D341Med (cell line): ENCODE measurements around the gene KCNG3.

ENCODE experiments used
- DNase-seq: peaks from one replicate; pipeline ENCODE4 v3.0.0; 2012; ENCODE audit warnings: low spot score

The KCNG3 gene, protein sequence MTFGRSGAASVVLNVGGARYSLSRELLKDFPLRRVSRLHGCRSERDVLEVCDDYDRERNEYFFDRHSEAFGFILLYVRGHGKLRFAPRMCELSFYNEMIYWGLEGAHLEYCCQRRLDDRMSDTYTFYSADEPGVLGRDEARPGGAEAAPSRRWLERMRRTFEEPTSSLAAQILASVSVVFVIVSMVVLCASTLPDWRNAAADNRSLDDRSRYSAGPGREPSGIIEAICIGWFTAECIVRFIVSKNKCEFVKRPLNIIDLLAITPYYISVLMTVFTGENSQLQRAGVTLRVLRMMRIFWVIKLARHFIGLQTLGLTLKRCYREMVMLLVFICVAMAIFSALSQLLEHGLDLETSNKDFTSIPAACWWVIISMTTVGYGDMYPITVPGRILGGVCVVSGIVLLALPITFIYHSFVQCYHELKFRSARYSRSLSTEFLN

DNA sequence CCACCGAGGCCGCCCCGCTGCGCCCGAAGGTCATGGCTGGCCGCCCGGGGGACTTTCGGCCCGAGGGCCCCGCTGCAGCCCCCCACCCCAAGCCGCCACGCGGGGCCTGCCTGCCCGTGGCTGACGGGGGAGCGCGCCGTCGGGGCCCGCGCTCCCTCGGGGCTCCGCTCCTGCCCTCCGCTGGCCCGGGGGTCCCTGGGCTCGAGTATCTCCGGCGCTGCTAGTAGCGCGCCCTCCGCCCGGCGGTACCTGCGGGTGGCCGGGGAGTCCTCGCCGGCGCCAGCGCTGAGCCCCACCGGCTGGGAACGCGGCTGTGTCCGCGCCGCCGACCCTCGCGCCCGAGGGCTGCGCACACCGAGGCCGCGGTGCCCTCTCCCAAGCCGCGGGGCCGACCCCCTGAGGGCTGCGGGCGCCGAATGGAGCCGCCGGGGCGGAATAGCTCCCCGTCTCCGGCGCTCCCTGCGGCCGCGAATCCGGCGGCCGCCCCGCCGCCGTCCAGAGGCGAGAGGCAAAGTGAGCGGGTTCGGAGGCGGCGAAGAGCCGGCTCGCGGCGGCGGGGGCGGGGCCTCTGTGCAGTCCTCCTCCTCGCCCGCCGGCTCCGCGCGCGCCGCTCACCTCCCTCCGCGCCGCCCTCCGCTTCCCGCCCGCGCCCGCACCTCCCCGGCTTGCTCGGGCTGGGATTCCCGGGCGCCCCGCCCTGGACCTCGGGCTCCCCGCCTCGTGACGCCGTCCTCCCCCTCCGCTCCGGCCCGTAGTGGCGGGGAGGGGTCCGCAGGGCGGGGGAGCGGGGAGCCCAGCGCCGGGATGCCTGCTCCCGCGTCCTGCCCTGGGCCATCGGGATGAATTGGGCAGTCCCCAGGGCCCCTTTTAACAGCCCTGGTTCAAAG is at the start of gene KCNG3:
Gene KCNG3 (minus strand): TSS at position 515 of the 887 bp plus-strand sequence. CDS start 481 bp downstream, at position 34.
- DNase-seq, result peak; percentile 91

- DNase-seq, result no peak
These were observed 49.1 kb upstream of the KCNG3 start for GRCh38 chr2:42542871-42543270.

DNA sequence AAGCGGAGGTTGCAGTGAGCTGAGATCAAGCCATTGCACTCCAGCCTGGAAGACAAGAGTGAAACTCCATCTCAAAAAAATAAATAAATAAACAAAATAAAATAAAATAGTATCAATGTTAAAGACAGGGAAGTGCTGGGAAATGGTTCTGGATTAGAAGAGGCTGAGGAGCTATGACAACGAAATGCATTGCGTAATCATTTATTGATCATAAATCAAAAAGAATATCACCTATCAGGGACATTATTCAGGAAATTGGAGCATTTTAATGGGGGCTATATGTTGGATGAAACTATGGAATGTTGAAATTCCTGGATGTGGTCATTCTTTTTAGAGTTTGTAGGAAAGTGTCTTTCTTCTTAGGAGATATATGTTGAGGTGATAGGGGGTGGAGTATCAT is 43.7 kb upstream of the KCNG3 start:
- no peak for DNase-seq

DNA sequence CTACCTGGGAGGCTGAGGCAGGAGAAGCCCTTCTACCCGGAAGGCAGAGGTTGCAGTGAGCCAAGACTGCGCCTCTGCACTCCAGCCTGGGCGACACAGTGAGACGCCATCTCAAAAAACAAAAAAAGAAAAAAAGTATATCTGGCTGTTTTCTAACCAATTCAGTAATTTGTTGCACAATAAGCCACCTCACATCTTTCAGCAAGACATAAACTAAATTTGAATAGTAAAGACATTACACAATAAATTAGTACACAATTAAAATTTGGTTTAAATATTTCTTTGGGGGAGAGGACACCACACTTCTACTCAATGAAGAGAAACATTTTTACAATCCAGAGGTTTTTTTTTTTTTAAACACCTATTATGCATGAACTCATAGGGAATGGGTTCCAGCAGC is 38.6 kb upstream of the KCNG3 start:
- DNase-seq, result no peak

DNA sequence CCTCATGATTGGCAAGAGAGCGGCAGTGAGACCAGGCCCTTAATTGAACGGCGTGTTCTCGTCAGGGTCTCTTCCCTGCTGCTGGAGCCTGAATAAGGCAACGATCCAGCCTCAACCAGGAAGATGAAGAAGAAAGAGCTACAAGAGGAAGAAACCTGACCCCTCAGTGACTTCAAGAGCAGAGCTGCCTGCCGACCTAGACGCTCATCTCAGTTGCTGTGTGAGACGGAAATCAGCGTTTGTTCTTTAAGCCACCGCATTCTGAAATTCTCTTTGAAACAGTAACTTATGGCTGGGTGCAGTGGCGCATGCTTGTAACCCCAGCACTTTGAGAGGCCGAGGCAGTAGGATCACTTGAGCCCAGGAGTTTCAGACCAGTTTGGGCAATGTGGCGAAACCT is 29.6 kb upstream of the KCNG3 start:
- DNase-seq, result no peak

- no peak for DNase-seq
These were observed 28.3 kb upstream of the KCNG3 start for GRCh38 chr2:42522035-42522434.

DNA sequence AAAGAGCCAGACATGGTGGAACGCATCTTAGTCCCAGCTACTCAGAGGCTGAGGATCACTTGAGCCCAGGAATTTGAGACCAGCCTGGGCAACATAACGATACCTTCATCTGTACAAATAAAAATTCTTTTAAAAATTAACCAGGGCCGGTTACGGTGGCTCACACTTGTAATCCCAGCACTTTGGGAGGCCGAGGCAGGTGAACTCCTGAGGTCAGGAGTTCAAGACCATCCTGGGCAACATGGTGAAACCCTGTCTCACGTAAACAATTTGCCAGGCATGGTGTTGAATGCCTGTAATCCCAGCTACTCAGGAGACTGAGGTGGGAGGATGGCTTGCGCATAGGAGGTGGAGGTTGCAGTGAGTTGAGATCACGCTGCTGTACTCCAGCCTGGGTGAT is 25.8 kb upstream of the KCNG3 start:
- DNase-seq, result no peak

GRCh38 chr2:42516418-42516901 is 22.7 kb upstream of the KCNG3 start:
- no peak for DNase-seq

DNA sequence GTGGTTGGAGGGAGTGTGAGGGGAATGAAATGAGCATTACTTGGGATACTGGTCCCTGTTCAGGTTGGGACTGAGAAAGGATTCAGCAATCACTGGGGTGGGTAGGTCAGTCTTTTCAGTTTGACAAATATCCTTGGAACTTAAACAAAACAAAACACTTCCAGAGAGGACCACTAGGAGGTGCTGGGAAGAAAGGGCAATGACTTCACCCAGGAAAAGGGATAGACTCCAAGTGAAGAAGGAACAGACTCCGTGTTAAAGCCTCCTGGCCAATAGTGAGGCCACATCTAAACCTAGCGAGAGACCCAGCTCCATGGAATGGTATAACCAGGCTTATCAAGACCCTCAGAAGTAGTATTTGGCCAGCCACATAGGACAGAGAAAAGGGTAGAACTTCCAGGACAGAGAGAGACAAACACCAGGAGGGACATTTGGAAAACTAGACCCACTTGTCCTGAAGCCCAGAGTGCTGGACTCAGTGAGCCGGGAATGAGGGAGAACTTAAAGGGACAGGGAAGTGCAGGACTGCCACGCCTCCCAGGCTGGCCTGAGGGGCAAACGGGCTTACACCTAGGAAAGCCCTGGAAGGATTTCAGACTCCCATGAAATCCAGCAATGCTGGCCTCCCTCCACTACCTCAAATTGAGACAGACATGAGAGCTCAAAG is 19.6 kb upstream of the KCNG3 start:
- DNase-seq, result peak; percentile 59

DNA sequence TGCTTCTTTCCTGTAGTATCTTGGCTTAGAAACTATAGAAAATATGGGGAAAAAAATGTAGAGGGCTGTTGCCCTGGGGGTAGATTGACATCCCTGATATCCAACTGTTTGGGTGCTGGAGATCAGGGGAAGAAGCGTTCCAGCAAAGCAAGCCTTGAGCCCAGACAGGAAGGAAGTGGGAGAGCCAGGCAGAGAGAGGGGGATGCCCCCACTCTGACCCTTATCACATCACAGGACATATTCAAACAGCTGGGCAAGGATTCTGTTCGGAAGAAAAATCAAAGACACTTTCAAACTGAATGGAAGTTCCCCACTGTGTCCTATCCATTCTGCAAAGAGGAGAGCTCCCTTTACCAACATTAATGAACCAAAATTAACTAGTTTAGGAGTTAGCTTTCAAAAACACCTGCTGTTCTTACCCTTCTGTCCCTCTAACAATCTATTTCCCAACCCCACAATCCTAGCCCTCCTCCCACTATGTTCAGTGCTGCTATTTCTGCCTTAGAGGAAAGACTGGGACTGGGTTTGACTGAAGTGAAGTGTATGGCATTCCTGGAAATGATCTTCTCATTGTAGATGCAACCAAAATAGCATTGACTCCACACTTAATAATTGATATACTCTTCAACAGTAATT is 16.9 kb upstream of the KCNG3 start:
- DNase-seq, result no peak

- DNase-seq, result no peak
These were observed 16.4 kb upstream of the KCNG3 start for GRCh38 chr2:42510191-42510590.

DNA sequence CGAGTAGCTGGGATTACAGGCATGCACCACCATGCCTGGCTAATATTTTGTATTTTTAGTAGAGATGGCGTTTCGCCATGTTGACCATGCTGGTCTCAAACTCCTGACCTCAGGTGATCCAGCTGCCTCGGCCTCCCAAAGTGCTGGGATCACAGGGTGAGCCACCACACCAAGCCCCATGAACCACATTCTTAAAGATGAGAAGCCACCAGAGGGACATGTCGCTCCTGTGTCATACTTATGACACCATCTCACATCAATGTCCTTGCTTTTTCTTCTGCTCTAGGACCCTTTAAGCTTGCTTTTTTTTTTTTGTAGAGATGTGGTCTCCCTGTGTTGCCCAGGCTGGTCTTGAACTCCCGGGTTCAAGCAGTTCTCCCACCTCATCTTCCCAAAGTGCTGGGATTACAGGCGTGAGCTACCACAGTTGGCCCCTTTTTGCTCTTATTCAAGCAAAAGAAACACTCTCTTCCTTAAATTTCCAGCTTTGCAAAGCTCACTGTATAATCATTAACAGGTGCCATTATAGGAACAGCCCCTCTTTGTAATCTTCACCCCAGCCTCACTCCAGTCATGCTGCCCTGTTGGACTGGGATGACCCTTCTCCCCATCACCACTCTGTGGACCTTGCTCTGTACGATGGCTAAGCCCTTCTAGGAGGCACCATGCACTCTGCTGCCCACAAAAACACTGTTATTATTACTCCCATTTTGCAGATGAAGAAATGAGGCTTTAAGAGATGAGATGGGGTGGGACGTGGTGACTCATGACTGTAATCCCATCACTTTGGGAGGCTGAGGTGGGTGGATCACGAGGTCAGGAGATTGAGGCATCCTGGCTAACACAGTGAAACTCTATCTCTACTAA is 10.8 kb upstream of the KCNG3 start:
- no peak for DNase-seq

GRCh38 chr2:42503291-42503690 is 9.5 kb upstream of the KCNG3 start:
- DNase-seq, result no peak

- DNase-seq, result no peak
These were observed 4.7 kb upstream of the KCNG3 start for GRCh38 chr2:42498497-42498896.

GRCh38 chr2:42495611-42496010 is 1.8 kb upstream of the KCNG3 start:
- DNase-seq, result no peak

- DNase-seq, result no peak
These were observed 1.4 kb upstream of the KCNG3 start for GRCh38 chr2:42495234-42495581.

DNA sequence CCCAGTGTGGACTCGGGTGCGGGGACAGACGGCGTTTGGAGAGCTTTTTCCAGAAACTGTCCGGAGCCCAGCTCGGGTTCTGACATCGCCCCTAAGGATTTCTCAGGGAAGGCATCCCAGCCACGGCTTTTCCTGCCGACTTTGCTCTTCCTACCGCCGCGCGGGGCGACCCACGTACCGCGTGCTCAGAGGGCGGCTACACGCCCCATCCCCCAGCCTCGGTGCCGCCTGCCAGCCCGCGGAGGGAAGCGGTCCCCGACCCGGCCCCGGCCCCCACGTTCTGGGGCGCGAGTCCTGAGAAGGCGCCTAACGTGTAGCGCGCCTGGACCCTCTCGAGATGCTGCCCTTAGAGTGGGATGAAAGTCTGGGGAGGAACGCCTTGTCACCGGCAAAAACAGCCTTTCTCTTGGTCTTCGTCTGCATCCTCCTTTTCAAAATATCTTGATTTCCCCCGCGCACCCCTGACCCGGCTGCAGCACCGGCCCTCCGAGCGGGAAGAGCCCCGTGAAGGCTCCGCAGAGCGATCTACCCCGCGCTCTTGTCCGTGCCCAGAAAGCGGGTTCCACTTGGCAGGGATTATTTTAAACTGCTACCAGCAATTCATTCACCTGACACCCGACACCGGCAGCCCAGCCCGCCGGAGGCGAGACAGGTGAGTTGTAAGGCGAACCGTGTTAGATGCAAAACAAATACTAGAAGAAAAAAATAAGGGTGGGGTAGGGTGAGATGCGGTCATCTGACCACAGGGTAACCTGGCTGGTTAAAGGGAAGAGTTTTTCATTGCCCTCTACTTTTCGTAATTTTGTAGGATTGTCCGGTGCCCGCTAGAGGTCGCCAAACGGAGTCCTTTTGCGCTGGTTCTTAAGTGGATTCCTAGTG is 812 bp upstream of the KCNG3 start:
- peak; percentile 72 for DNase-seq

- peak; percentile 70 for DNase-seq
These were observed 903 bp downstream of the KCNG3 start for GRCh38 chr2:42492691-42493467.

- no peak for DNase-seq
These were observed 5.5 kb downstream of the KCNG3 start for GRCh38 chr2:42488297-42488696.
